Measurements from ENCODE around the gene DCAF4.
"Not testable (repeated sequence)": the region's sequence is repeated elsewhere in the genome, so short reads cannot be mapped to it uniquely, and the experiment has no call there.

The DCAF4 gene

DNA sequence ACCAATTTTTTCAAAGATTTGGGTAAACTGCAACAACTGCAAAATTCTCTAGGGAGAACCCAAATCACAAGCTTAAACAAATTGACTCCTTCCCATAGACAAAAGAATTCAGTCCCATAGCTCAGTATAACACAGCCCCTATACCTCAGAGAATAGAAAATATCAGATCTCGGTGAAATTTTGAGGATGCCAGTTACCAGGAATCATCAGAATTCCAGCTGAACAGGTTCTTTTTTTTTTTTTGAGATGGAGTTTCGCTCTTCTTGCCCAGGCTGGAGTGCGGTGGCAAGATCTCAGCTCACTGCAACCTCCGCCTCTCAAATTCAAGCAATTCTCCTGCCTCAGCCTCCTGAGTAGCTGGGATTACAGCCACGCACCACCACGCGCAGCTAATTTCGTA, 63.9 kb downstream of the DCAF4 start:
- no peaks in the 10 kb centered on the region for H3K27me3 ChIP-seq (ENCODE audit: control insufficient read depth, insufficient read depth, low read length)
- no peak overlapping the region for H3K4me3 ChIP-seq (ENCODE audit: low read length)
- no peaks in the 10 kb centered on the region for H3K4me1 ChIP-seq (ENCODE audit: control insufficient read depth, insufficient read depth, low read length)
- H3K9ac ChIP-seq (ENCODE audit: low read length): no peak overlapping the region
- no peaks in the 10 kb centered on the region for H3K36me3 ChIP-seq (ENCODE audit: control insufficient read depth, insufficient read depth, low read length)
- H3K9me3 ChIP-seq (ENCODE audit: control insufficient read depth, low read length): no peaks in the 10 kb centered on the region

DNA sequence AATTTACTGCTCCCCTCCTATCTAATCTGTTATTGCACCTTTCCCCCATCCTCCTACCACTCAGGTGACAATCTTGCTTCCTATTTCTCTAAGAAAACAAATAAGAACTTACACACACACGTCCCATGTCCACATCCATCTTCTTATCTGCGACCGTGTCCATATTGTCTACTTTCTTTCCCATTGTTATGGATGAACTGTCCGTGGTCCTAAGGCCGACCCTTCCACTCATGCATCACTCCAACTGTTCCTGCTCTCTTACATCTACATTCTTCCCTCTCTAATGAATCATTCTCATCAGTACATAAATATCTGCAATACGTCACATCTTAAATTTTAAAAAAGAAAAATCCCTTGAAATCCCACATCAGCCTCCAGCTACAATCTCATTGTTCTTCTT, 70.7 kb downstream of the DCAF4 start:
- no peaks in the 10 kb centered on the region for H3K9me3 ChIP-seq (ENCODE audit: control insufficient read depth, low read length)
- H3K36me3 ChIP-seq (ENCODE audit: control insufficient read depth, insufficient read depth, low read length): peaks cover 6% of the 10 kb centered on the region
- no peak overlapping the region for H3K9ac ChIP-seq (ENCODE audit: low read length)
- H3K4me3 ChIP-seq (ENCODE audit: low read length): no peak overlapping the region
- H3K27me3 ChIP-seq (ENCODE audit: control insufficient read depth, insufficient read depth, low read length): no peaks in the 10 kb centered on the region
- no peaks in the 10 kb centered on the region for H3K4me1 ChIP-seq (ENCODE audit: control insufficient read depth, insufficient read depth, low read length)

DNA sequence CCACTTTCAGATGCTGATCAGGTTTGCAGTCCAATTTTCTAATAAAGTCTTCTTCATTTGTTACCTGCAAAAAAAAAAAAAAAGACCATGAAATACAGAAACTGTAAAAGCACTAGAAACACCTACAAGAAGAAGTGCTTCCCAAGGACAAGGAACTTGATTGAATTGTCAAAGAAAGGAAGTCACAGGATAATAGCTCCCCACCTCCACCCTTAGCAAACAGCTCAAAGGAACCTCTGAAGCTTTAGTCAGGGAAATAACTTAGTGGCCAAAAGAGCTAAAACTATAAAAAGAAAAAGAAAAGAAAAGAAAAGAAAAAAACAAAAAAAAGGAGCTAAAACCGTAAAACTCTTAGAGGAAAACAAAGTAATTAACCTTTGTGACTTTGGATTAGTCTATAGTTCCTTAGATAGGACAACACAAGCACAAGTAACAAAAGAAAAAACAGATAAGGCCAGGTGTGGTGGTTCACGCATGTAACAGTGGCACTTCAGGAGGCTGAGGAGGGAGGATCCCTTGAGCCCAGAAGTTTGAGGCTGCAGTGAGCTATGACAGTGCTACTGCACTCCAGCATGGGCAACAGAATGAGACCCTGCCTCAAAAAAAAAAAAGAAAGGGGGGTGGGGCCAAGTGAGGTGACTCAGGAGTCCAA, 72.1 kb downstream of the DCAF4 start:
- H3K36me3 ChIP-seq (ENCODE audit: control insufficient read depth, insufficient read depth, low read length): peaks cover 6% of the 10 kb centered on the region

DNA sequence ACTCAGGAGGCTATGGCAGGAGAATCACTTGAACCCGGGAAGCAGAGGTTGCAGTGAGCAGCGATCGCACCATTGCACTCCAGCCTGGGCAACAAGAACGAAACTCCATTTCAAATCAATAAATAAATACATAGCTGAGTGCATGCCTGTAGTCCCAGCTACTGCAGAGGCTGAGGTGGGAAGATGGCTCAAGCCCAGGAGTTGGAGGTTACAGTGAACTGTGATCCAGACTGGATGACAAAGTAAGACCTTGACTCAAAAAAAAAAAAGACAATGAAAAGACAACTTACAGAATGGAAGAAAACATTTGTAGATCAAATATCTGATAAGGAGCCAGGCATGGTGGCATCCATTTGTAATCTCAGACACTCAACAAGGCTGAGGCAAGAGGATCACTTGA, 73.1 kb downstream of the DCAF4 start:
- H3K36me3 ChIP-seq (ENCODE audit: control insufficient read depth, insufficient read depth, low read length): peaks cover 6% of the 10 kb centered on the region
- no peak overlapping the region for H3K4me3 ChIP-seq (ENCODE audit: low read length)
- H3K9ac ChIP-seq (ENCODE audit: low read length): no peak overlapping the region
- no peaks in the 10 kb centered on the region for H3K27me3 ChIP-seq (ENCODE audit: control insufficient read depth, insufficient read depth, low read length)
- H3K4me1 ChIP-seq (ENCODE audit: control insufficient read depth, insufficient read depth, low read length): no peaks in the 10 kb centered on the region
- H3K9me3 ChIP-seq (ENCODE audit: control insufficient read depth, low read length): no peaks in the 10 kb centered on the region

More for the DNA sequence above, 72.1 kb downstream of the DCAF4 start:
- H3K4me1 ChIP-seq (ENCODE audit: control insufficient read depth, insufficient read depth, low read length): no peaks in the 10 kb centered on the region
- H3K9ac ChIP-seq (ENCODE audit: low read length): no peak overlapping the region
- H3K4me3 ChIP-seq (ENCODE audit: low read length): no peak overlapping the region
- no peaks in the 10 kb centered on the region for H3K9me3 ChIP-seq (ENCODE audit: control insufficient read depth, low read length)
- no peaks in the 10 kb centered on the region for H3K27me3 ChIP-seq (ENCODE audit: control insufficient read depth, insufficient read depth, low read length)

DNA sequence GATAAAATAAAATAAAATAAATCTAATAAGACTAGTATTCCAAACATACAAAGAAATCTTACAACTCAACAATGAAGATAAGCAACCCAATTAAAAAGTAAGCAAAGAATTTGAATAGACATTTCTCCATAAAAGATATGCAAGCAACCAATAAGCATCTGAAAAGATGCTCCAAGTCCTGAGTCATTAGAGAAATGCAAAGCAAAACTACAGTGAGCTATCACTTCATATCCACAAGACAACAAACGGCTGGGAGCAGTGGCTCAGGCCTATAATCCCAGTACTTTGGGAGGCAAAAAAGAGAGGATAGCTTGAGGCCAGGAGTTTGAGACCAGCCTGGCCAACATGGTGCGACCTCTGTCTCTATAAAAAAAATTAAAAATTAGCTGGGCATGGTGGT, 73.8 kb downstream of the DCAF4 start:
- Histone ChIP-seq H3K9ac (ENCODE audit: low read length) (no peak overlapping the region), H3K4me3 (ENCODE audit: low read length) (no peak overlapping the region), H3K27me3 (ENCODE audit: control insufficient read depth, insufficient read depth, low read length) (no peaks in the 10 kb centered on the region), H3K36me3 (ENCODE audit: control insufficient read depth, insufficient read depth, low read length) (peaks cover 6% of the 10 kb centered on the region), H3K4me1 (ENCODE audit: control insufficient read depth, insufficient read depth, low read length) (no peaks in the 10 kb centered on the region), H3K9me3 (ENCODE audit: control insufficient read depth, low read length) (no peaks in the 10 kb centered on the region)

DNA sequence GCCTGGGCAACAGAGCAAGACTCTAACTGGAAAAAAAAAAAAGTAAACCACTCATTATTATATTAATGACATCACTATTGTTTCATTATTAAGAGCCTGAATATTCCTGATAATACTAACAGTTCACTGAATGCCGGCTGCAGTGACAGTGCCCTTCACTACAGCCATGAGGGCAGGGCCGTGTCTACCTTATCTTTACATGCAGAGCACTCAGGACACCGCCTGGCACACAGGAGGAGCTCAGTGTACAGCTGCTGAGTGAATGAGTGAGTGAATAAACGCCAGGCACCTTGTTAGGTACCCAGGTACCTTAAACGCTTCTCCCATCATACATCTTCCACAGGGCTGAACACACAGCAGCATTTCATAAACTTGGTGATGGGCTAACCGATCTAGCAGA, 77.4 kb downstream of the DCAF4 start:
- Histone ChIP-seq H3K9me3 (ENCODE audit: control insufficient read depth, low read length) (no peaks in the 10 kb centered on the region), H3K9ac (ENCODE audit: low read length) (no peak overlapping the region), H3K4me1 (ENCODE audit: control insufficient read depth, insufficient read depth, low read length) (no peaks in the 10 kb centered on the region), H3K36me3 (ENCODE audit: control insufficient read depth, insufficient read depth, low read length) (peaks cover under 1% of the 10 kb centered on the region), H3K27me3 (ENCODE audit: control insufficient read depth, insufficient read depth, low read length) (no peaks in the 10 kb centered on the region), H3K4me3 (ENCODE audit: low read length) (no peak overlapping the region)

DNA sequence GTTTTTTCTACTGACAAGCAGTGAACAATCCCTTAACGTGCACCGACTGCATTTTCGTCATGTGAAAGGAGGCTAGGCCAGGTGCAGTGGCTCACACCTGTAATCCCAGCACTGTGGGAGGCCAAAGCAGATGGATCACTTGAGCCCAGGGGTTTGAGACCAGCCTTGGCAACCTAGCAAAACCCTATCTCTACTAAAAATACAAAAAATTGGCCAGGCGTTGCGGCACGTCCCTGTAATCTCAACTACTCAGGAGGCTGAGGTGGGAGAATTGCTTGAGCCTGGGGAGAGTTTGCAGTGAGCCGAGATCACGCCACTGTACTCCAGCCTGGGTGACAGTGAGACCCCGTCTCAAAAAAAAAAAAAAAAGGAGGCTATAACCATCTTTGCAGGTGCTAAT, 78.4 kb downstream of the DCAF4 start:
- not testable (repeated sequence) for H3K36me3 ChIP-seq (ENCODE audit: control insufficient read depth, insufficient read depth, low read length); H3K4me1 ChIP-seq (ENCODE audit: control insufficient read depth, insufficient read depth, low read length); H3K27me3 ChIP-seq (ENCODE audit: control insufficient read depth, insufficient read depth, low read length); H3K9ac ChIP-seq (ENCODE audit: low read length); H3K4me3 ChIP-seq (ENCODE audit: low read length); H3K9me3 ChIP-seq (ENCODE audit: control insufficient read depth, low read length)

DNA sequence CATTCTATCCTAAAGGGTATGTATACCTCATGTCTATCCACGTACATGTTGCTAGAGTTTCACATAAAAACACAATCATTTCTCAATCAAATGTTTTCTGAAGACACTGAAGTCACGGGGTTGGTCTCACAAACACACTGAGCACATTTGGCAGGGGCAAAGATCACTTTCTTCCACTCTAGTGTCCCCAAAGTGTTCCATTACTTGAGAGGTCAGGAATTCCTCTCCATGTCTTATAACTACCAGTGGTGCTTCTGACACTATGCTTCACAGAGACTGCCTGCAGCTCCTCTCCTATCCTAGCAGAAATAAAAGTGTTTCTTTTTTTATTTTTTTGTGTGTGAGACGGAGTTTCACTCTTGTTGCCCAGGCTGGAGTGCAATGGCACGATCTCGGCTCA, 81.6 kb downstream of the DCAF4 start:
- H3K4me1 ChIP-seq (ENCODE audit: control insufficient read depth, insufficient read depth, low read length): no peaks in the 10 kb centered on the region
- H3K4me3 ChIP-seq (ENCODE audit: low read length): no peak overlapping the region
- H3K36me3 ChIP-seq (ENCODE audit: control insufficient read depth, insufficient read depth, low read length): peaks cover 3% of the 10 kb centered on the region

DNA sequence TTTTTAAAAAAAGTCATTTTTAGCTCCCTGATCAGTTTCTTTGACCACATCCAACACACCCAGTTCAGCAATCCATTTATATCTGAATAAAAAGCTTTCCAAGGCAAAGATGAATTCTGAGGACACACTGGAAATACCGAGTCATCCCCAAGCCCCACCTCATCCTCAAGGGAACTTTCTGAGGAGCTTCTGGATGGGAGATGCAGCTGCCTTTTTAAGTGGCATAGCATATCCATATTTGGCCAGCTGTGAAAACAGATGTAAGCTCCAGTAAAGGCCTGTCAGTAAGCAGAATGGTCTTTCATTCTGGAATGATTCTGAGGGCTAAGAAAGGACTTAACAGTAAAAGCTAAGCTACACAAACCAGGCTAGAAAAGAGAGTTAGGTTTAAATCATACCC, 82.2 kb downstream of the DCAF4 start:
- H3K36me3 ChIP-seq (ENCODE audit: control insufficient read depth, insufficient read depth, low read length): peaks cover 3% of the 10 kb centered on the region
- H3K4me3 ChIP-seq (ENCODE audit: low read length): no peak overlapping the region
- H3K4me1 ChIP-seq (ENCODE audit: control insufficient read depth, insufficient read depth, low read length): no peaks in the 10 kb centered on the region
- no peaks in the 10 kb centered on the region for H3K9me3 ChIP-seq (ENCODE audit: control insufficient read depth, low read length)
- no peaks in the 10 kb centered on the region for H3K27me3 ChIP-seq (ENCODE audit: control insufficient read depth, insufficient read depth, low read length)
- no peak overlapping the region for H3K9ac ChIP-seq (ENCODE audit: low read length)

More for the DNA sequence above, 81.6 kb downstream of the DCAF4 start:
- Histone ChIP-seq H3K9me3 (ENCODE audit: control insufficient read depth, low read length) (no peaks in the 10 kb centered on the region), H3K9ac (ENCODE audit: low read length) (no peak overlapping the region), H3K27me3 (ENCODE audit: control insufficient read depth, insufficient read depth, low read length) (no peaks in the 10 kb centered on the region)

Data from mucosa of stomach (tissue), 1 donor.